Measurements from ENCODE around the gene CELSR1.

DNA sequence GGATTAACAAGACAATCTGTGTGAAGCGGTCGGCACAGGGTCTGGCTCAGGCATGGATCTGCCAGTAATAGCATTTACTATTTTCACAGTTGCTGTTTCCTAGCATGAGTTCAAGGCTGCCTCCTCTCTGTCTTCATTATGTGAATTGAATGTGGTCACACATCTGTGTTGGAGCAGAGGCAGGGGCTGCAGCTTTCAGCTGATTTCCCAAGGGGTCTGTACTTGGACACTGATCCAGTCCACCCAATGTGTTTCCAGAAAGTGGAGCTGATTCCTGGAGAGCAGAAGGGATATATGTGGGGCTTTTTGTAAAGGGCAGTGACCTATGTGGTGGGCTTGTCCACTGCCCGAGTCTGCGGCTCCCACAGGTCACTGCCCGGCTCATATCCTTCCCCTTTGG is 3.5 kb upstream of the CELSR1 start:
- TF ChIP-seq, protein P1, sequence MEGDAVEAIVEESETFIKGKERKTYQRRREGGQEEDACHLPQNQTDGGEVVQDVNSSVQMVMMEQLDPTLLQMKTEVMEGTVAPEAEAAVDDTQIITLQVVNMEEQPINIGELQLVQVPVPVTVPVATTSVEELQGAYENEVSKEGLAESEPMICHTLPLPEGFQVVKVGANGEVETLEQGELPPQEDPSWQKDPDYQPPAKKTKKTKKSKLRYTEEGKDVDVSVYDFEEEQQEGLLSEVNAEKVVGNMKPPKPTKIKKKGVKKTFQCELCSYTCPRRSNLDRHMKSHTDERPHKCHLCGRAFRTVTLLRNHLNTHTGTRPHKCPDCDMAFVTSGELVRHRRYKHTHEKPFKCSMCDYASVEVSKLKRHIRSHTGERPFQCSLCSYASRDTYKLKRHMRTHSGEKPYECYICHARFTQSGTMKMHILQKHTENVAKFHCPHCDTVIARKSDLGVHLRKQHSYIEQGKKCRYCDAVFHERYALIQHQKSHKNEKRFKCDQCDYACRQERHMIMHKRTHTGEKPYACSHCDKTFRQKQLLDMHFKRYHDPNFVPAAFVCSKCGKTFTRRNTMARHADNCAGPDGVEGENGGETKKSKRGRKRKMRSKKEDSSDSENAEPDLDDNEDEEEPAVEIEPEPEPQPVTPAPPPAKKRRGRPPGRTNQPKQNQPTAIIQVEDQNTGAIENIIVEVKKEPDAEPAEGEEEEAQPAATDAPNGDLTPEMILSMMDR (IDR thresholded peaks at IDR 0.05), result no peak
- no peak for TF ChIP-seq POLR2A (IDR thresholded peaks at IDR 0.05)

Measured in thyroid gland (tissue), 4 donors.